ENCODE data around the gene C11orf21. TPM values are rescaled to one million over a fixed set of nuclear protein-coding genes. Genes with fewer than 3 reads are reported as not detected.

C11orf21 gene
- total RNA-seq, result not detected in 2 replicates

GRCh38 chr11:2301631-2302305 lies at the start of gene C11orf21, which contains the start of gene TSPAN32:
Gene C11orf21, minus strand, starts transcription at chr11:2301918. Its CDS starts 110 bp downstream, at chr11:2301808.
Gene TSPAN32, plus strand, starts transcription at chr11:2302013. Its CDS starts 137 bp downstream, at chr11:2302150.

GRCh38 chr11:2270322-2271076 lies 31.2 kb downstream of the C11orf21 start, which contains the start of gene ASCL2:
Gene ASCL2, minus strand, starts transcription at chr11:2270588. Its CDS starts 256 bp downstream, at chr11:2270332.

Other genes with a start within 250 kb of the C11orf21 start
- 1.8 and 7.3 TPM in 2 replicates for gene IGF2, start 162.5 kb downstream of the C11orf21 start, total RNA-seq
- gene INS, start 140.7 kb downstream of the C11orf21 start, total RNA-seq, result not detected in 2 replicates
- not detected in 2 replicates for gene TH, start 130.1 kb downstream of the C11orf21 start, total RNA-seq
- gene ASCL2, start 31.3 kb downstream of the C11orf21 start, total RNA-seq, result not detected in 2 replicates
- under 0.01 TPM in 2 replicates for gene TSPAN32, start 95 bp upstream of the C11orf21 start, total RNA-seq
- gene CD81, start 75.4 kb upstream of the C11orf21 start, total RNA-seq, result 170 and 238 TPM in 2 replicates
- 54.8 and 56.4 TPM in 2 replicates for gene TSSC4, start 98.8 kb upstream of the C11orf21 start, total RNA-seq
- not detected in 2 replicates for gene TRPM5, start 142.6 kb upstream of the C11orf21 start, total RNA-seq
- not detected in 2 replicates for gene KCNQ1, start 143.1 kb upstream of the C11orf21 start, total RNA-seq

Measured in smooth muscle cell of bladder (primary cell).